HG02798 (cell line): ENCODE measurements around the gene MYL5.
"Not testable (repeated sequence)": the region's sequence is repeated elsewhere in the genome, so short reads cannot be mapped to it uniquely, and the experiment has no call there.

Experiments used
- ATAC-seq: cut with Tn5 transposase; IDR thresholded peaks from one replicate; pipeline ENCODE4 v1.9.1; 2021; ENCODE audit warnings: mild to moderate bottlenecking; ENCODE audit not compliant: unreplicated experiment, poor library complexity

The MYL5 gene

GRCh38 chr4:635851-636627, 38.3 kb upstream of the MYL5 start:
- no peak for ATAC-seq

GRCh38 chr4:636628-637159, 37.6 kb upstream of the MYL5 start:
- ATAC-seq: no peak

- no peak for ATAC-seq
These were observed 36.6 kb upstream of the MYL5 start for GRCh38 chr4:637536-638280.

GRCh38 chr4:642366-642765, 32.0 kb upstream of the MYL5 start:
- ATAC-seq: not testable (repeated sequence)

- ATAC-seq: no peak
These were observed 27.9 kb upstream of the MYL5 start for GRCh38 chr4:646460-646859.

- ATAC-seq: no peak
These were observed 26.9 kb upstream of the MYL5 start for GRCh38 chr4:647481-647880.

- ATAC-seq: no peak
These were observed 25.6 kb upstream of the MYL5 start for GRCh38 chr4:648579-649292.

GRCh38 chr4:649293-649625, 25.1 kb upstream of the MYL5 start:
- ATAC-seq: no peak

- ATAC-seq: no peak
These were observed 24.5 kb upstream of the MYL5 start for GRCh38 chr4:649751-650310.

GRCh38 chr4:650461-650860, 23.9 kb upstream of the MYL5 start:
- no peak for ATAC-seq

- ATAC-seq: no peak
These were observed 23.1 kb upstream of the MYL5 start for GRCh38 chr4:650951-651883.

- no peak for ATAC-seq
These were observed 22.3 kb upstream of the MYL5 start for GRCh38 chr4:651884-652642.

GRCh38 chr4:653080-653821, 21.1 kb upstream of the MYL5 start:
- ATAC-seq: no peak

- no peak for ATAC-seq
These were observed 20.4 kb upstream of the MYL5 start for GRCh38 chr4:653831-654502.

GRCh38 chr4:654503-654845, 19.9 kb upstream of the MYL5 start:
- no peak for ATAC-seq

- ATAC-seq: no peak
These were observed 19.4 kb upstream of the MYL5 start for GRCh38 chr4:654871-655463.

- no peak for ATAC-seq
These were observed 18.7 kb upstream of the MYL5 start for GRCh38 chr4:655464-656151.
